ENCODE measurements around the gene NRTN. TPM values are rescaled to one million over a fixed set of nuclear protein-coding genes. Genes with fewer than 3 reads are reported as not detected.

NRTN gene
- total and polyA plus RNA-seq, 2 of the 13 experiments (the other 11 are each of a cell fraction or from before 2014, with no cell fraction given) = 4.1 to 5.3 TPM

DNA sequence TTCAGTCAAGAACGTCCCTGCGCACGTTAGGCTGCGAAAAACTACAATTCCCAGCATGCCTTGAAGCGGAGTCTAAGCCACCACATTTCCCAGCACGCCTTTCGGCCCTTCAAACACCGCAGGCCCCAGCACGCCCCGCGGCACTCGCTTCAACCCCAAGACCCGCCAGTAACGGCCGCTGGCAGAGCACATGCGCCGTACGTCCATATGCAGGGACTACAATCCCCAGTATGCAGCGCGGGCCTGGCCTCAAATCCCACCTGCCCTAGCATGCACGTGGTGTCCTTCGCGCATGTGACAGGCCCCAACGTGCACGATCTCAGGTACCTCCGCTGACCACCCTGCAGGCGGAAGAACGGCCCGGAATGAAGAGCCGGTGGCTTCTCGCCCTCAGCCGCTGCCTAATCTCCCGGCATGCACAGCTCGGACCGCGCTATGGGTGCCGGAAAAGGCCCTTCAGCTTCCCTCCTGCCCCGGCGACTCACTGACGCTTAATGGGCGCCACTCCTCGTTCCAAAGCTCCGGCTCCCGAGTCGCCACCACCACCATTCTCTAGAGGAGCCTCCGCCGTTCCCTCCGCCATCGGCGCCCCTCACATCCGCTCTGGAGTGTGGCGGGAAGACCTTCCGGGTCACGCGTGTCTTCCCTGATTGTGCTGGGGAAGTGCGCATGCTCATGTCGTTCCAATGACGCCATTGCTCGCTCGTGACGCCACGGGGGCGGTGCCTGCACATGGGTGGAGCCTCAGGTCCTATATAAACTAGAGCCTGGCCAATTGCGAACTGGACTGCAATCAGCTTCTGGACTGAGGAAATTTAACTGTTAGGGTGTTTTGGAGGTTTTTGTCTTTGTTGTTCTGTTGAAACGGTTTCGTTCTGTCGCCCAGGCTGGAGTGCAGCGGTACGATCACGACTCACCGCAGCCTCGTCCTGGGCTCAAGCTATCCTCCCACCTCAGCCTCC lies 14.0 kb upstream of the NRTN start, which contains the start of gene DUS3L (continued):
- TF ChIP-seq HDAC1 (CRISPR knock-in tag; IDR thresholded peaks at IDR 0.05) (peak; percentile 96), NR2F1 (CRISPR knock-in tag; IDR thresholded peaks at IDR 0.05) (no peak), ATF6 (CRISPR knock-in tag; conservative IDR thresholded peaks at IDR 0.05) (0 out of 2 replicates have a peak, but pooled peaks have one; percentile 16), ZBTB44 (CRISPR knock-in tag; IDR thresholded peaks at IDR 0.05) (no peak), CBX5 (CRISPR knock-in tag; IDR thresholded peaks at IDR 0.05; ENCODE audit: borderline replicate concordance) (no peak; the same call in 1 of the 2 replicates), FOXM1 (CRISPR knock-in tag; IDR thresholded peaks at IDR 0.05) (0 out of 2 replicates have a peak, but pooled peaks have one; percentile 27), HIC2 (CRISPR knock-in tag; IDR thresholded peaks at IDR 0.05; ENCODE audit: low read depth) (no peak), KAT2B (IDR thresholded peaks at IDR 0.05; ENCODE audit: borderline replicate concordance, low read depth, low read length) (no peak), CSRNP1 (CRISPR knock-in tag; IDR thresholded peaks at IDR 0.05) (peak; percentile 96), HCFC1 (IDR thresholded peaks at IDR 0.05; ENCODE audit: low read depth, low read length) (peak; percentile 93), POLR2AphosphoS2 (IDR thresholded peaks at IDR 0.05; ENCODE audit: low read depth, low read length) (no peak), MIXL1 (CRISPR knock-in tag; IDR thresholded peaks at IDR 0.05) (no peak), ZNF276 (CRISPR knock-in tag; IDR thresholded peaks at IDR 0.05; ENCODE audit: low read depth) (no peak; the same call in 1 of the 2 replicates), SMARCE1 (IDR thresholded peaks at IDR 0.05; ENCODE audit: borderline replicate concordance) (no peak)
- TF ChIP-seq, protein P1, sequence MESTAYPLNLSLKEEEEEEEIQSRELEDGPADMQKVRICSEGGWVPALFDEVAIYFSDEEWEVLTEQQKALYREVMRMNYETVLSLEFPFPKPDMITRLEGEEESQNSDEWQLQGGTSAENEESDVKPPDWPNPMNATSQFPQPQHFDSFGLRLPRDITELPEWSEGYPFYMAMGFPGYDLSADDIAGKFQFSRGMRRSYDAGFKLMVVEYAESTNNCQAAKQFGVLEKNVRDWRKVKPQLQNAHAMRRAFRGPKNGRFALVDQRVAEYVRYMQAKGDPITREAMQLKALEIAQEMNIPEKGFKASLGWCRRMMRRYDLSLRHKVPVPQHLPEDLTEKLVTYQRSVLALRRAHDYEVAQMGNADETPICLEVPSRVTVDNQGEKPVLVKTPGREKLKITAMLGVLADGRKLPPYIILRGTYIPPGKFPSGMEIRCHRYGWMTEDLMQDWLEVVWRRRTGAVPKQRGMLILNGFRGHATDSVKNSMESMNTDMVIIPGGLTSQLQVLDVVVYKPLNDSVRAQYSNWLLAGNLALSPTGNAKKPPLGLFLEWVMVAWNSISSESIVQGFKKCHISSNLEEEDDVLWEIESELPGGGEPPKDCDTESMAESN (CRISPR knock-in tag; conservative IDR thresholded peaks at IDR 0.05) = peak; percentile 97
